Measurements from ENCODE around the gene MAP7D2.

MAP7D2 gene

DNA sequence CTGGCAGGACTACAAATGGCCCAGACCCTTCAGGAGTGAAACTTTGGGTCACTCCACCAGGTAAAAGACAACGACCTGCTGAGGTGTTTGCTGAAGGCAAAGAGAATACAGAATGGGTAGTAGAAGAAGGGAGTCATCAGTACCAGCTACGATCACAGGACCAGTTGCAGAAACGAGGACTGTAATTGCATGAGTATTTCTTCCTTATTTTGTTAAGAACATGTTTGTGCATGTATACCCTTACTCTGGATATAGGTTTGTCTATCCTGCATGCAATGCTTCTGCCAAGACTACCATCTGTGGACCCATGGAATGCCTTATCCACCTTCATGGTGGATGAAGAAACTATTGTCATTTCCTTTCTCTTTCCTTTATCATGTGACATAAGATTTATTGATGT lies 77.7 kb downstream of the MAP7D2 start:
- DNase-seq (ENCODE audit: low read depth) = no peak

DNA sequence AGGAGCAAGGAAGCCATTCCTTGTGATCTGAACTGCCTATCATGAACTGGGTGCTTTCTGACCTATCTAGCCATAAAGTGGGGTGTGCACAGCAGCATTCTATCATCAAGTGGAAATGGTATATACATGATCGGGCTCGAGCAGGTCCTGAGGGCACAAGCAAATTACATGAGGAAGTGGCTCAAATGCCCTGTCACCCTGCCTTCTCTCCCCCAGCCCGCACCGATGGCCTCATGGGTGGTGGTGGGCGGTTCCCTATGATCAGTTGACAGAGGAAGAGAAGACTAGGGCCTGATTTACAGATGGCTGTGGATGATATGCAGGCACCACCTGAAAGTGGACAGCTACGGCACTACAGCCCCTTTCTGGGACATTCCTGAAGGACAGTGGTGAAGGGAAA lies 79.5 kb downstream of the MAP7D2 start:
- no peak for DNase-seq (ENCODE audit: low read depth)

DNA sequence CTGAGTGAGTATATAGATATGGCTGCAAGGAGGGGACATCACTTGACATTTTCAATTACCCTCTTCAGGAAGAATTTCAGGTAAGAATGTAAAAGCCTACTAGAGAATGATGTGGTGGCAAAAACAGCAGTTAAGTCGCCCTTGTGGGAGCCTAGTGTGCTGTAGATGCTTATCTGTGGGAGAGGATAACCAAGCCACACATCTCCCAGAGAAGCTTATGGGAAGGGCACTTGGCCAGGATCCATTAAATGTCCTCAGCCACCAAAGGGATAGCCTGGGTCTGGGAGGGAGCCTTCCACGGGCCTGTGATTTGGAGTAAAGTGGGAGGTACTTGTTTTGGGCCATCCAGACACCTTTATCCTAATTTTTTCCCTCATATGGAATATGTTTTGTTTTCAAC lies 84.5 kb downstream of the MAP7D2 start:
- no peak for DNase-seq (ENCODE audit: low read depth)

DNA sequence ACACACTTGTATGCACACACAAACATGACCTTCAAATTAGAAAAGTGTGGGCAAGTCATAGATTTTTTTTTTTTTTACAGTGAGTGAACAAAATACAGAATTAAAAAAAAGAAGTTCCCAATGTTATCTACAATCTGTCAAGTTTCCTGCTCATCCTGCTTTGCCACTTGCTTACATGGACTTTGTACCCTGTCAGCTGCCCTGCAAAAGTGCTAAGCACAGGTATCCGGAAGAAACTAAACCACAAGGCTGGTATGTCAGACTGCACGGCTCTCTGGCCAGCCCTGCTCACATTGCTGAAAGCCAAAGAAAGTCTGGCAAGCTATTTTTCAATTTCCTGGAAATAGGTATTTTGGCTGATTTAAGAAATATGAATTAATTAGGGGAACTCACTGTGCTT lies 87.0 kb downstream of the MAP7D2 start:
- DNase-seq (ENCODE audit: low read depth) = no peak

DNA sequence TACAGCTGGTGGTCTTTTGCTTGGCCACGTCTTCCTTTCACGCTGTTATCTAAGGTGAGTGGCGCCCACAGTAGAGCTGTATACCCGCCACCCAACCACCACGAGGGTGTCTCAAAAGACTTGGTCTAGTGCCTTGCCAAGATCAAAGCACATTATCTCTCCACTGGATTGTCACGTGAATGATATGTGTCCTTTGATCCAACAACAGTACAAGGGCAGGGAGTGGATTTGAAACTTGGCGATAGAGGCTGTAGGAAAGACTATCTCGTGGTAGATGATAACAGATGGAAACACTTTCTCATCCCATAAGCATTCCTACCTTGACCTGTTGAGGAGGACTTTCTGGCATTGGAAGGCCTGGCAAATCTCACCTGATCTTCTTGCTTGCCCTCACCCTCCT lies 88.1 kb downstream of the MAP7D2 start:
- no peak for DNase-seq (ENCODE audit: low read depth)

DNA sequence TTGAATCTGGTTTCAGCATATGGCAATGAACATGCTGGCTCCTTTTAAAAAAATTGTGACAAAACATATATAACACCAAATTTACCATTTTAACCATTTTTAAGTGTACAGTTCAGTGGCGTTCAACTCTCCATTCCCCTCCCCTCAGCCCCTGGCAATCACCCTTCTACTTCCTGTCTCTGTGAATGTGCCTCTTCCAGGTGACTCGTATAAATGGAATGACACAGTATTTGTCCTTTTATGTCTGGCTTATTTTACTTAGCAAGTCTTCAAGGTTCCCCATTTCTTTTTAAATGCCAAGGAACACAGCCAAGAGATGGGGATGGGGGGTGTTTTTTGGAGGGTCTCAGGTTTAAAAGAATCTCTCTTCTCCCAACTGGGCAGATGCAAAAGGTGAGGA lies 90.4 kb downstream of the MAP7D2 start:
- no peak for DNase-seq (ENCODE audit: low read depth)

DNA sequence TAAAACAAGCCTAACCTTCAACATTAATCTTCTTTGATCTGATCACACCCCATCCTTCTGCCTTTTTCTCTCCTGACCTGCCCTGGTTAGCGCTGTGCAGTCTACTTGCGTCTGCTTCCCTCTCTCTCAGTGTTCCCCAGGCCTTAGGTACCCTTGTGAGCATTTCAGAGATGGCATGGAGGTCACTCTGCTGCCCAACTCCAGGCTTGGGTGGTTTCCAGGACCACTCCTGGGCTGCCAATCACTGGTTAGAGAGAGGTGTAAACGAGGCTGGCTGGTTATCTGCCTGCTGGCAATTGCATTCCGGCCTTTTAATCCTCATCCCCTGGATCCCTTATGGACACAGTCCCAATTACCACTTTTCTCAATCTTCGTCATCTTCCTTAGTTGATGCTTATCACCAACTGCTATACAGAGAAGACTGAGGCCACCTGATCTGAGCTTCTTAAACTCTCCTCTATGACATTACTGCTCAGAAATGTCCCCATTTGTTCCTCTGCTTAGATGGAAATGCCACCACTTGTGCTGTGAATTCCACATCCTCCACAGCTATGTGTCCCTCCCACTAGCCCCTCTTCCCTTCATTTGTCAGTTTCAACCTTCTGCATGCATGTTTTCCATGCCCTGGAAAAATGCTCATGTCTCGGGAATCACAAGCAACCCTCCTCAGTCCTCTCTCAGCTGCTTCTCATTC lies 96.9 kb downstream of the MAP7D2 start:
- no peak for DNase-seq (ENCODE audit: low read depth)

DNA sequence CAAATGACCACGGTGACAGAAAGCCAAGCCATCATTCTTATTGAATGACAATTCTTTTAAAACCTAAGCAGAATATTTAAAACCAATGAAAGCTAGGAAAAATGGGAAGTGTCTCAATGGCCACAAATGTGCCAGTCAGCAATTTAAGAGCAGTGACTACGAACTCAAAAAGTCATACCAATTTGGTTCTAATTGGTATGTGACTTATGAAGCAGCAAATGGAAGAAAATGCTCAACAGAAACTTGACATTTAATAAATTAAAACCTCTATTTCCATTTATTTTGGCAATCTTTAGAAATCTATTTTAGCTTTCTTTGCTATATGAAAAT lies 100.1 kb downstream of the MAP7D2 start:
- no peak for DNase-seq (ENCODE audit: low read depth)

DNA sequence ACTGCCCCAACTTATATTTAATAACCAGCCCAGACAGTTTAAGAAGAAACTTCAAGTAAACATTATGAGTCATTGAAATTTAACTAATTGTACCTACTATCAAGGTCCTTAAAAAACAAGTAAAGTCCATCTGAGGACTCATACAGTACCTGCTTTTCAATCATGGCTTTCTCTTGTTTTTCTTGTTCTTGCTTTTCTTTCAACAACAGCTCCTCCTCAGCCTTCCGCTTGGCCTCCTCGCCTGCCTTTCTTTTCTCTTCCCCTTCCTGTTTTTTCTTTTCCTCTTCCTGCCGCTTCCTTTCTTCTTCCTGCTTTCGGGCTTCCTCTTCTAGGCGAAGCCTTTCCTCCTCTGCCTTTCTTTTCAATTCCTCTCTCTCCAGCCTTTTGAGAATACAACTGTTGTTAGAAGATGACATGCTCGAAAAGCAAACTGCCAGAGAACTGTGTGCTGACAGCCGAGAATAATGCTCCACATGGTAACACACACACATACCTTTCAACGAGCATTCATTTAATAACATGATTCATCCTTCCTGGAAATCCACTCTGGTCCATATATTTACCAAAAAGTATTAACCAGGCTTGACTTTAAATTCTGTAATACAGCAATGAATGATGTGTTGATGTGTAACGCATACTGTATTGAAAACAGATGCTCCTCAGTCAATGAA lies 100.6 kb downstream of the MAP7D2 start:
- DNase-seq (ENCODE audit: low read depth) = no peak

DNA sequence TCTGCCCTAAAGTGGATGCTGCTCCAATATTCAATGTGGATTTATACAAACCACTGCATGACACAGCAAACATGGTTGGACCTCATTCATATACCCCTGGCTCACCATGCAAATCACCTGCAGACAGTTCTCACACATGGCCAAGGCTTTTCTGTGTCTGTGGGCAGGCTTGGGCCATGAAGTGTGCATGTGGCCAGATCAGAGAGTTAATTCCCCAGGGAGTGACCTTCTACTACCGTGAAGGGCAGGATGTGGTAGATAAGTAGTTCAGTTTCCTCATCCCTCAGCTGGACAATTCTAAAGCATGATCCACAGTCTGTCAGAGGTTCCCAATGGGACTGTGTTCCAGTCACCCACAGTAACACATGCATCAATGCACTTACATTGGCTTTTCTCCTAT lies 101.3 kb downstream of the MAP7D2 start:
- DNase-seq (ENCODE audit: low read depth) = no peak

DNA sequence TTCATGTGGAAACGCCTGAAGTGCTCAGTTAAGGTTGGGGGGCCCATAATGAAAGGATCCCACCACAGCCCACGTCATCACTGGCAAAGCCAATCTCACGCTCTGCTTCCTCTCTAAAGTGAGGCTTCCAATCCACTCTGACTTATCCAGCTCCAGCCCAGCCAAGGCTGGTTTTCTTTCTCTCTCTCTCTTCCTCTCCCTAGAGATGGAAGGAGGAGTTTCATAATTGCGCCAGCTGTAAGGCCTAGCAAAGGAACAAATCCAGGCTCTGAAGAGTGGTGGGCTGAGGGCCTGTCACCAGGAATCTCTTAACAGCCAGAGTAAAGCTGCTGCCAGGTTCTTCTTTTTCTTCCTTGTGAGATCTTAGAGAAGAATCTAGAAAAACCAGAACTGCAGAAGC lies 105.1 kb downstream of the MAP7D2 start:
- DNase-seq (ENCODE audit: low read depth) = no peak

DNA sequence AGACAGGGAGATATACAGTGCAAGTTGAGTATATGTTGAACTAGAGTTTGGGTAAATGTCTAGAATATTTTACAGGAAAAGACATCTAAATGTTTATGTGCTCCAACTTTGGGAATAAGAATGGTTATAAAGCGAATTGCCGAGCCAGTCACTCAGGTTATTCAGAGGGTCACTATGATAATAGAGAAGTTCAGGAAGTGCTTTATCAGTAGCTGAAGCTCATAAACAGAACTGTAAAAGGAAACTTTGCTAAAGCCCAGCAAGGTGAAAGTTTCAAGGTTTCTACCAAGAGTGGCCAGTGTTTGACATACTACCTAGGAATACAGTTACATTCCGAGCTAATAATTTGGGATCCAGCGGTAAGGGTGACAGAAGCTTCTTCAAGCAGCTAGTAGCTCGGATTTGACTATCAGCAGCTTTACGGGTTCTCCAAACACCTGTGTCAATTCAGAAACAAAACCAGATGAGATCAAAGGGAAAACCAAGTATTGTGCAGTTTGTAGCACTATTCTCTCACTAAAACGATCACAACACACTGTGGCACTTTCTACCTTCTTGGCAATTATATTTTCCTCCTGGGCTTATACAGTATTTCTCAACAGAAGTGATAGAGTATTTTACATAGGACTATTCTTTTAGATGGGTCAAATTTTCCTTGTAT lies 108.6 kb downstream of the MAP7D2 start:
- DNase-seq (ENCODE audit: low read depth) = no peak

DNA sequence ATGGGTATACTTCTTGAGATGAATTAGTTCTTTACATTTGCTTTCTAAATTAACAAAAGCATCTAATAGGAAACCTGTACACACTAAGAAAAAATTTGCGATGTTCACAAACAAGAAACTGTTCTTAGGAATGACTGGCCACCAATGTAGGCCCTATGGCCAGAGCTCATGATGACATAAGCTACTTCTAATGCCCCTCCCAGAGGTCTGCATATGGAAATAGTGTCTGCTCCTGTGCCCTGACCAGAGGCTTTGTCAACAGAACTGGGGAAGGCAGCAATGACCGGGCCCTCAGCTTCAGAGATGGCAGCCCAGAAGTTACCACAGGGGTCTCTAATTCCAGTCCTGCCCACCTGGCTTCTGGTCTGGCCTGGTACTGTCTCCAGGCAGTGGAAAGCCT lies 110.8 kb downstream of the MAP7D2 start:
- DNase-seq (ENCODE audit: low read depth) = no peak

DNA sequence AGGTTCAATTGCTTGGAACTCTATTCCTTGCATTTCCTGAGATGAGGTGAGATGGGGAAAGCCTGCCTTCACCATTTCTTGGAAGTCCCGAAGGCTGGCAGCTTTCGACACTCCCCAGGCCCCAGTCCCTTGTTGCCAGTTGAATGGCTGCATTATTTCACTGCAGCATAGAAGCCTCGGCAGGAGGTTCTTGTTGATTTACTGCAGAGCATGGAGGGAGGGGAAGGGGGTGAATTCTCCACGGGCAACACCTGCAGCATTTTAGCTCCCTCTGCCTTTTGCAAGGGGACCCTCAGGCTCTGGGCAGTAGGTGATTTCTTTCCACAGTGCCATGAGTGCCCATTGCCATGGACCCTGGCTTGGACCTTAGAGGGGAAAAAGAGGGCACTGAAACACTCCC lies 115.1 kb downstream of the MAP7D2 start:
- no peak for DNase-seq (ENCODE audit: low read depth)

DNA sequence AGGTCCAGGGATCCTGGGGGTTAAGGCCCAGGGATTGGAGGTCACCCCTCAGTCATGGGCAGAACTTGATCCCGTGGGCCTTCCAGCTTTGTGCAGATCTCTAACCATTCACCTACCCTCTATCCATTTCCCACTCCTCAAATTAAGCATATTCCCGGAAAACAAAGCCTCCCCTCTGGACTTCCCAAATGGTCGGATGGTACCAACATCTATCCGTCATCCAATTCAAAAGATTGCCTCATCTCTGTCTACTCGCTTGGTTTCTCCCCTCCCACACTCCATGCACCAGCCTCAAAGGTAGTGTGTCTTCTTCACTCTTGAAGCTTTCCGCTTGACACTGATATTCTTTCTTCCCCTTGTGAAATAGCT lies 125.4 kb downstream of the MAP7D2 start:
- DNase-seq (ENCODE audit: low read depth) = no peak

DNA sequence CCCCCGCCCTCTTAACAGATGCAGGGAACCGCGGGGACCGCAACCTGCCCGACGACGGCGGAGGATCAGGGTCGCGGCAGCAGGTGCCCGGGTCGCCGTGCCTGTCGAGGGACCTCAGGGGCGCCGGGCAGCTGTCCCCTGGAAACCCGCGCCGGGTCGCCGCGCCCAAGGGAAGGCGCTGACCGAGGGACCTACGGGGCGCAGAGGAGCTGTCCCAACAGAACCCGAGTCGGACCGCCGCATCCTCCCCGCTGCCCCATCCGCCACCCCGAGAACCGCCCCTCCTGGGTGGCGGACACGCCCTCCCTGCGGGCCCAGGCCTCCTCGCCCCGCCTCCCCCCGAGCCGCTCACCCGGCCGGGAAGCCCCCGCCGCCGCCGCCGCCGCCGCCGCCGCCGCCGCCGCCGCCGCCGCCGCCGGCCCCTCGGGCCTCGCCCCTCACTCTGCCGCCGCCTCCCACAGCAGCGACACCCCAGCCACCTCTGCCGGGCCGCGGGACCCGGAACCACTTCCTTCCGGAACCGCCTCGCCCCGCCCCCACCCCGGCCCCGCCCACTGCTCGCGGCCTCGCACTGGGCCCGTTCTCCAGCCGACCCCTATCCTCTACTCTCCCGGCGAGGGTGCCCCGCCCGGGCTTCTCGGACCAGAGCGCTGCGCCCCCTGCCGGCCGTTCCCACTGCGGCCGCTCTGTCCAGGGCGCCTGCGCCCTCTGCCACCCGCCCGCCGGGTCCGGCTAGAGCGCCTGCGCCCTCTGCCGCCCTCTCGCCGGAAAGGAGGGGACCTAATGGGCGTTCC lies 126.0 kb downstream of the MAP7D2 start, which contains the start of gene BCLAF3:
TSS of gene BCLAF3 (minus strand) at position 506 of the 794 bp plus-strand sequence. CDS start 20,797 bp downstream, outside the sequence.
- DNase-seq (ENCODE audit: low read depth) = peak; percentile 59

DNA sequence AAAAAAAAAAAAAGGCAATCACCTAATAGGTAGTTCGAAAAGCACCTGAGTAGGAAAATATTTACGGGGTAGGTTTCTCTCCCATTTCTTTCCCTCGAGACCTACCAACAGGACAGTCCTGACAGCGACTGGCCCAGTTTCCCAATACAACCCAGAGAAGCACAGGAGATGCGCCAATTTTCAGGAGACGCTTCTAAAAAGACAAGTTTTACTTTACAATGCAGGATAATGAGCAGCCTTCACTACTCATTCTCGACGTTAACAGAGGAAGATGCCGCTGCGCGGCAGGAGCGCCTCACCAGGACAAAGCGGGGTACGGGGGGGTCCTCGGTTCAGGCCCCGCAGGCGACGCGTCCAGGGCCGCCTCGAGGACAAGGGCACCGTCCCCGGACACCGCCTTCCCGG lies 126.6 kb downstream of the MAP7D2 start:
- DNase-seq (ENCODE audit: low read depth) = peak; percentile 9

DNA sequence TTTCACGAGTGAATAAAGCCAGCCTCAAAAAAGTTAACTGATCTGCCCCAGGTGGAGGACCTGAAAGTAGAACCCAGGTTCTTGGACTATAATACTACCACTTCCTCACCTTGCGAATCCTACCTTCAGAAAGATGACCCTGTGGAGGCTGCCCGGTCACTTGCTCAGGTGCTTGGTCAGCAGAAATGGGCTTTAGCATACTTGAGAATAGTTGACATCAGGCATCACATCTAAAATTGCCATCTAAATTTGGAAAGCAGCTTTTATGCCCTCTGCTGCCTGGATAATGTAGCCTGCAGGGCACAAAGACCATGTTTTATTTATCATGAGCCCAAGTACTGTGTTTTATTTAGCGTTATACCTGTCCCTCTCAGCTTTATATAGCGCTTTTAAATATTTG lies 128.9 kb downstream of the MAP7D2 start:
- DNase-seq (ENCODE audit: low read depth) = no peak

DNA sequence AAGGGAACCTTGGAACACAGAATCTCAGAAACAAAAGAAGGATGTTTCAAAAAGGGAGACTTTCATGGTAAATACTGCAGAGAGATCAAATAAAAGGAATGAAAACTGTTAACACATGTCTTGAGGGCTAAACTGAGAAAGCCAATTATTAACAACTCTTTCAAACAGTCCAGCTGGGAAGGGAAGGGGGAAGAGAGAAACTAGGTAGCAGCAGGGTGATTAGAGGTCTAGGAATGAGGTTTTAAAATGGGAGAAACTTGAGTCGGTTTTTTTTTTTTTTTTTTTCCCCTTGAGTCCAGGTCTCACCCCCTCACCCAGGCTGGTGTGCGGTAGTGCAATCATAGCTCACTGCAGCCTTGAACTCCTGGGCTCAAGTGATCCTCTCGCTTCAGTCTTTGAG lies 130.2 kb downstream of the MAP7D2 start:
- no peak for DNase-seq (ENCODE audit: low read depth)

DNA sequence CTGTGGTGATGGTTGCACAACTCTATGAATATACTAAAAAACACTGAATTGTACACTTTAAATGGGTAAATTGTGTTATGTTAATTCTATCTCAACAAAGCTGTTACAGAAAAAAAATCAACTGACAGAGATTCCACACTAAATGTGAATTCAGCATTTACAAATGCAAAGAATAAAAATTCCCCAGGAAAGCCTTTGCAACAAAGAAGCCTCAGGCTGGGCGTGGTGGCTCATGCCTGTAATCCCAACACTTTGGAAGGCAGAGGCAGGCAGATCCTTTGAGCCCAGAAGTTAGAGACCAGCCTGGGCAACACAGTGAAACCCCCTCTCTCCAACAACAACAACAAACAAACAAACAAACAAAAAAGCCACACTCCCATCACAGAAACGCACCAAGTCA lies 134.8 kb downstream of the MAP7D2 start:
- DNase-seq (ENCODE audit: low read depth) = no peak

DNA sequence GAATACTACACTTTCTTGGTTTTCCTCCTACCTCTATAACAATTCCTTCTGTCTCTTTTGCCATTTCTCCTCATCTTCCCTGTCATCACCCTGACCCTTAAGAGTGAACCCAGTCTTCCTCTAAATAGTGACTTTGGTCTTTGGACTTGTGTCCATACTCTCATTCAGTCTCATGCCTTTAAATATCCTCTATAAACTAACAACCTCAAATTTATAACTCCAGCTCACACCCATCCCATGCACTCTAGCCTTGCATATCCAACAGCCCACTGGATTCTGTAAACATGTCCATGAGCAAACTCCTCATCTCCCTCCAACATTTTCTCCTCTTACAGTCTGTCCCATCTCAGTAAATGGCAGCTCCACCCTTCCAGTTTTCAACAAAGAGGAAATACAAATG lies 140.9 kb downstream of the MAP7D2 start:
- DNase-seq (ENCODE audit: low read depth) = no peak

DNA sequence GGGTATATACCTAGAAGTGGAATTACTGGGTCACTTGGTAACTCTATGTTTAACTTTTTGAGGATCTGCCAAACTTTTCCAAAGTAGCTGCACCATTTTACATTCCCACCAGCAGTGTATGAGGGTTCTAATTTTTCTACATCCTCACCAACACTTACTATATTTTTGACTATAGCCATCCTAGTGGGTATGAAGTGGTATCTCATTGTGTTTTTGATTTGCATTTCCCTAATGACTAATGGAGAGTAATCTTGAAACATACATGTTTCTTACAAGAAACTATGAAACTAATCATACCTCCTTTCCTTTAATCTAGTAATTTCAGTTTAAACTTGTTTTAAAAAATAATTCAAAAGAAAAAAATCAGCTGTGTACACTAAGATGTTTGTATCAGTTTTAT lies 143.7 kb downstream of the MAP7D2 start:
- DNase-seq (ENCODE audit: low read depth) = no peak

DNA sequence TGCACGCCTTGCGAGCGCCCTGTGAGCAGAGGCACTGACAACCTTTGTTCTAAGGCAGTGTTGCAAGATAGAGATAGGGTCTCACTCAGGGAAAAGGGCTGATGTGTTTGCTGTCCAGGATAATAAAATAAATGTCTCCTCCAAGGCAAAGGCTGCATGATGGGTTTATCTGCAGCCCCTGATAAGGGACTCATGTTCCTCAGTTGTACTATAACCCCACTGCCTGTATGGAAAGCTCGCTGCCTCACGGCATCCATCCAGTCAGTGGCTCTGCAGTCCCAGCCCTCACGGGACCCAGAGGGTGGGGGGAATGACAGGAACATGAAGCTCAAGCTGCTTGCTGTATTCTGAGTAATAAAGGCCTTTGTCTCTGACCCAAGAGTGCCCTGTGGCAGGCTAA lies 148.4 kb downstream of the MAP7D2 start:
- DNase-seq (ENCODE audit: low read depth) = no peak

Measured in T follicular helper cell (primary cell).